Stimulated activated CD4-positive, alpha-beta T cell treated with anti-CD3 and anti-CD28 coated beads, Interleukin-4, amount 100 ng/mL, for 1 hour (primary cell): ENCODE results near the gene ANKRD2.
A peak's percentile ranks its signal among the peaks of the same experiment; 100 is the strongest.

Experiments used
- DNase-seq: peaks from one replicate; pipeline ENCODE4 v3.0.0-alpha.2; 2020

ANKRD2 gene

DNA sequence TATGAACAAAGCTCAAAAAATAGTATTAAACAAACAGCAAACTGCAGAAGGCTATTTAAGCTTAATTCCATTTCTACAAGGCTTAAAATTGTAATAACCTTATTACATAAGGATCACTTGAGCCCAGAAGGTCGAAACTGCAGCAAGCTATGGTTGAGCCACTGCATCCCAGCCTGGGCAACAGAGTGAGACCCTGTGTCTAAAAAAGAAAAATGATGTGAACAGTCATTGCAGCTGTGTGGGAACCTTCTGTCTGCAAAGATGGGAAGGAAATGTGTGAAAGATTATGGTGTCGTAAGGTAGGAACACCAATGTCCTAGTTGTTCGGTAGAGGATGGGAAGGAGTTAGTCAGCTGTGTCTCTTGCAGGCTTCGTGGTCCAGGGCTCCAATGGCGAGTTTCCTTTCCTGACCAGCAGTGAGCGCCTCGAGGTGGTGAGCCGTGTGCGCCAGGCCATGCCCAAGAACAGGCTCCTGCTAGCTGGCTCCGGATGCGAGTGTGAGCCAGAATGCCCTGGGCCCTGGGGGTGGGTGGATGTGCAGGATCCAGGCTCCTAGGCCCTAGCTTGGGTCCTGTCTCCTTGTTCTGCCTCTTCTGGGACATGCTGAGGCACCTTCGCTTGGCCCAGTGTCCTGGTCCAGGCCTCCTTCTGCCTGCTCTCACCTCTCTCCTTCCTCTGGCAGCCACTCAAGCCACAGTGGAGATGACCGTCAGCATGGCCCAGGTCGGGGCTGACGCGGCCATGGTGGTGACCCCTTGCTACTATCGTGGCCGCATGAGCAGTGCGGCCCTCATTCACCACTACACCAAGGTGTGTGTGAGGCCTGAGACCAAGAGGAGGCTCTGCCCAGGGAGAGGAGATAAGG, 26.1 kb downstream of the ANKRD2 start:
- no peak for DNase-seq

DNA sequence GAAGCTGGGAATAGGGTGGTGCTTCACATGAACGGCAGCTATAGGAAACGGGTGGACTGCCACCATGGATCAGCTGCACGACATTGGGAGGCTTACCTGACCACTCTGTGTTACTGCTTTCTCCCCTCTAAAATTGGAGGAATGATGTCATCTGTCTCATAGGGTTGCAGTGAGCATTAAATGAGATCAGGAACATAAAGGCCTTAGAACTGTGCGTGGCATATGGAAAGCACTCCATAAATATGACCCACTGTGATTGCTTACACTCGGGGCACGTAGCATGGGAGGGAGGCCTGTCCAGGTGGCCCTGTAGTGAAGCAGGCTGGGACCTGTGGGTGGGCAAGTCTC, 26.7 kb downstream of the ANKRD2 start:
- no peak for DNase-seq

DNA sequence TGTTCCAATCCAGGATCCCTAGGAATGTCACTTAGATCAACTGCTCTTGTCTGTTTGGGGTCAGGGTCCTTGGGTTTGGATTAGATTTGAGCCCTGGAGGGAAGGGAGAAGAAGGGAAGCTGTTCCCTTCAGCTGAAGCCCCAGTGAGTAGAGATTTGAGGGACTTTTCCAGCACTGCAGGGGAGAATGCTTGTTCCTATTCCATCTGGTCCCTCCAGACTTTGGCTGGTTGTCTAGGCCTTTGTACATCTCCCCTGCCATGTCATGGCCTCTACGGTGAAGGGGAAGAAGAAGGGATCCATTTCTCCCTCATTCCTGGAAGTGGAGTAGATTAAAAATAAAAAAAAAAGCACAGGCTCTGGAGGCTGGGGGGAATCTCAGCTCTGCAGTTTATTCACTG, 28.0 kb downstream of the ANKRD2 start:
- no peak for DNase-seq

DNA sequence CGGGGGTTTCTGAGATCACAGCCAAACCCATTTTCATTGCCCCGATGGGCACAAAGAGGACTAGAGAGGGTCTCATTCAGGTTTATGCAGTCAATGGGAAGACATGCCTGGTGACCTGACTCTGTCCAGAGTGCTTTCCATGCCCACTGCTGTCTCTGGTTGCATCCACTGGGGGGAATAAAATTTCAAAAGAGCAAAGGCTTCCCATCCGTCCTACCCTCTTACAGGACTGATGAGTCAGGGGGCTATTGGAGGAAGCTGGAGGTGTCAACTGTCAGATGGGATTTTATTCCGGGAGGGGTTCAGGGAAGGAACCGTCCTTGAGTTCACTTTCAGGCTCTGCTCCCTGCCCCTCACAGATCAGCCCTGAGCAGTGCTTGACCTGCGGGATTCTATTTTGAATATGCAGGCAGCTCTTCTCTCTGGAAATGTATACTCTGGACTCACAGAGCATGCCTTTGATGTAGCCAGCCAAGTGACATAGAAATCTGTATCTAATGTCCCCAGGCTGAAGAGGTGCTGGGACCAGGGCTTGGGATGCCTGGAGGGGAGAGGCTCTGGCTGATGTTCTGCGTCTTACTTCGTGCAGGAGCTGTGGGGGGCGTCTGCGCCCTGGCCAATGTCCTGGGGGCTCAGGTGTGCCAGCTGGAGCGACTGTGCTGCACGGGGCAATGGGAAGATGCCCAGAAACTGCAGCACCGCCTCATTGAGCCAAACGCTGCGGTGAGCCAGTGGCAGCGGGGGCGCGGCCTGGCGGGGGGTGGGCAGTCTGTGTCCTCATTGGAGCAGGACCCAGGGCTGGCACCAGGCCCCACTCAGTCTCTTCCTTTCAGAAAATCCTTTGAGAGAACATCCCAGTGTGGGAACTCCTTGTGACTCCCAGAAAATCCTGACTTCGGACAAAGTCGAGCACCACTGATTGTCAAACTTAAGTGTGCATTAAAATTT, 29.0 kb downstream of the ANKRD2 start:
- DNase-seq: no peak

DNA sequence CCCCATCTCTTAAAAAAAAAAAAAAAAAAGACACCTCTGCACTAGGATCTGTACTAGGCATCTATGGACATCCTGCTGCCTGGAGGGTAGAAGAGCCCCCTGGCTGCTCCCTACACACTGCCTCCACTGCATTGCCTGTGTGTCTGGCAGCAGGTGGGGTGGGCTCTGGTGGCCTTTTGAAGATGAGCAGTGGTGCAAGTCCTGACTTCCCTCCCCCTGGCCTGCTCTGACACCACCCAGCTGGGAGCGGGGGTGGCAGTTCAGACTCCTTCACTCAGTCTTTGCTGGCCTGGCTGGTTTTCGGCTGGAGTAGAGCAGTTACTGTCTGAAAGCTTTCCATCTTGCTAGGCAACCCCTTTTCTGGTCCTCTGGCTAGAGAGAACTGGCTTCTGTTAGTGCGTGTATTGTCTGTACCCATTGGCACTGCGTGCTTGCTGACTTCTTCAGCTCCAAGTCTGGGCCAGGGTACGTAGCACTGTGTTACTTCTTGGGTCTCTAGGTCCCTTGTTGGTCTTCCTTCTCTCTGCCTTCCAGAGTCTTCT, 34.6 kb downstream of the ANKRD2 start:
- DNase-seq: no peak

DNA sequence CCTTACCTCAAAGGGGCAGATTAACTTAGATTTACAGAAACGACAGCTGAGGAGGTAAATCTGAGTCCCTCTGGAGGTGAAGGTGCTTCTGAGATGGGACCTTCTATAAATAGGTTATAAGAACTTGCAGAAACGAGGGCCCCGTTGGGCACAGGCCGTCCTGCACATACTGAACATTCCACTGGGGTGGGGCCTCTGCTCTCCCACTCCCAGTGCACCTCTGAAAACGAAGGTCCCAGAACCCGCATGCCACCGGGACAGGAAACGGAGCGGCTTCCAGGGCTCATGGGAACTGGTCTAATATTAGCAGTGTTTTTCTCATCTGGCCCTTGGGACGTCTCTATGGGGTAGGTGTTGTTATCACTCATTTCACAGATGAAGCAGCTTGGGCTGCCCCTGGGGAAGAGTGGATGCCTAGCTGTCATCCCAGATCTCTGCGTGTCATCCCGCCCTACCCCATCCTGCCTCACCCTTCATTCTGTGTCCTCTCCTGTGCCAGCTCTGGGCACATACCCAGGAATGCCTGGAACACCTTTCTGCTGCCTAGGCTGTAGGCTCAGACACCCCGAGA, 36.5 kb downstream of the ANKRD2 start:
- no peak for DNase-seq

DNA sequence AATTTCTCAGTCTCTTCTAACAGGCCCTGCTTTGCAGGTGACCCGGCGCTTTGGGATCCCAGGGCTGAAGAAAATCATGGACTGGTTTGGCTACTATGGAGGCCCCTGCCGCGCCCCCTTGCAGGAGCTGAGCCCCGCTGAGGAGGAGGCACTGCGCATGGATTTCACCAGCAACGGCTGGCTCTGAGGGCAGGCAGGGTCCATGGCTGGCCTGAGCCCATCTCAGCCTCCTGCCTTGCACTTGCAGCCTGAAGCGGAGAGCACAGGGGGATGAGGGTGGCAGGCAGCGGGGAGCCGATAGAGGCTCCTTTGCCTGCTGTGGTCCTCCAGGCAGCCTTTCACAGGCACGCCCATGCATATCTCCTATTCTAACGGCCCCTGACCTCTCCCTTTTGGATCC, 38.9 kb downstream of the ANKRD2 start:
- DNase-seq: no peak

DNA sequence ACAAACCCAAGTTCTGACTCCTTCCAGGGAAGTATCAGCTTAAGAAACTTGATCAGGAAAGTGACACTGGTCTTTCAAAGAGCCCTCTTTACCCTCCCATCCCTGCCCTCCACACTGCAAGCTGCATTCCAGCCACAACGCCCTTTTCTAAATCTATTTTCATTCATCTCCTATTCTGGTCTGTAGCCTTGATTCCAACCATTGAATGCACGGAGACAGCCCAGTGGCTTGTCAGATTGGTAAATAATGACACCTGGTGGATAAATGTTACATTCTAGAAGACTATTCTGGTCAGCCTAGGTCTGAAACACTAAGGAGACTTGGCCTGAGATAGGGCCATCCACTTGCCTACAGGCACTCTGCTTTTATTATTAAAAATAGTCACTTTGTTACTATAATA, 39.8 kb downstream of the ANKRD2 start:
- no peak for DNase-seq

DNA sequence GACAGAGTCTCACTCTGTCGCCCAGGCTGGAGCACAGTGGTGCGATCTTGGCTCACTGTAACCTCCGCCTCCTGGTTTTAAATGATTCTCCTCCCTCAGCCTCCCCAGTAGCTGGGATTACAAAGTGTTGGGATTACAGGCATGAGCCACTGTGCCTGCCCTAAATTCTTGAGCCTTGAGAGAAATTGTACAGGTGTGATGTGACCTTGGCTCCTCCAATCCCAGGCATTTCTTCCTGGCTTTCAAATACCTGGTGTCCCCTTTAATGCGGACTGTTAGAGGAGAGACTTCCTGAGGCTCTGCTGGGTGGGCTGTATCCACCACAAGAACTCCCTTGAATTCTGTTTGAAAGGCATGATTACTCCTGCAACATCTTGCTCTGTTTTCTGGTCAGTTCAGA, 45.7 kb downstream of the ANKRD2 start:
- no peak for DNase-seq

DNA sequence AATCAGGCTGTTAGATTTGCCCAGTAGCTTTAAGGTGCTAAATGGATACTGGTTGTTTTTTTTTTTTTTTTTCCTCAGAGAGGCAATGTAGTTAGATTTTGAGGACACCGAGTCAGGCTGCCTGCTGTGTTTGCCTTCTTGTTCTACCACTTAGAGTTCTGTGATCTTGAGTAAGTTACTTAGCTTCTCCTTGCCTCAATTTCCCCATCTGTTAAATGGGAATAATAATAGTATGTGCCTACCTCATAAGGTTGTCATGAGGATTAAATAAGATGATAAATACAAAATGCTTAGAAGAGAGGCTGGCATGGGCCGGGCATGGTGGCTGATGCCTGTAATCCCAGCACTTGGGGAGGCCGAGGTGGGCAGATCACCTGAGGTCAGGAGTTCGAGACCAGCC, 46.2 kb downstream of the ANKRD2 start:
- DNase-seq: no peak

DNA sequence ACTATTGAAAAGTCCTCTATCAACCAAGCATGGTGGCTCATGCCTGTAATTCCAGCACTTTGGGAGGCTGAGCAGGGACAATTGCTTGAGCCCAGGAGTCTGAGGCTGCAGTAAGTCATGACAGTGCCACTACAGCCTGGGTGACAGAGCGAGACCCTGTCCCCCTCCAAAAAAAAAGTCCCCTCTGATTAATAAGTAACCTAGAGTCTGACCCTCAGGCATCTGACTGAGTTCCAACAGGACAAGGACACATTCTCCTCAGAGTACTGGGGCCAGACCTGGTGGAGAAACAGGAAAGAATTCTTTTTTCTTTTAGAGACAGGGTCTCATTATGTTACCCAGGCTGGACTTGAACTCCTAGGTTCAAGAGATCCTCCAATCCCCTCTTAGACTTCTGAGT, 50.7 kb downstream of the ANKRD2 start:
- no peak for DNase-seq

DNA sequence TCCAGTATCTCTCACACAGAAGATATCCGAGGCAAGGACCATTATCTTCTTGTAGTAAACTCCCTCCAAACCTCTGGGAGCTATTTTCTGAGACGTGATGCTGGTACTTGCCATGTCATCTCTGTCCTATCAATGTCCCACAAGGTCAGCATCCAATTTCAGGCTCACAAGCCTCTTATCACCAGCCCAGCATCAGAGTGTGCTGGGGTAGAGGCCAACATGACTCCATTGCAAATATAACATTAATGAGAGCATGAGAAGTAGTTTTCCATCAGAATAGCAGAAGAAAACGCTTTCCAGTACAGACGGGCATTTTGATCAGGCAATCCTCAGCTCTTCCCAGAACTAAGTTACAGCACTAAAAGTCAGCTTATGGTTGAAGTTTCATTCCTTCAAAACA, 55.2 kb downstream of the ANKRD2 start:
- DNase-seq: no peak

DNA sequence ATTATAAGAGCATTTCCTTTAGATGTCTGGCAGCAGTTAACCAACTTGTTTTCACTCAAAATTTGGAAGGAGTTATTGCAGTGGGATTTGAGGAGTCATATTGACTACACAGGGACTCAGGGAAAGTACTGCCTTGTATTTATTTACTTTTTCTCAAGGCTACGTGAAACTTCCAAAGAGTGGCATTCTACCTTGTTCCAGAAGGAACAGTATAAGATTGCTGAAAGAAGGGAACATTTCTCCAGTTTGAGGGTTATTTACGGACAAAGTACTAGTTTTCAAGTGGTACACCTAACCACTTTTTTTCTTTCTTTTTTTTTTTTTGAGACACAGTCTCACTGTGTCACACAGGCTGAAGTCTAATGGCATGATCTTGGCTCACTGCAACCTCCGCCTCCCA, 55.6 kb downstream of the ANKRD2 start:
- DNase-seq: no peak

DNA sequence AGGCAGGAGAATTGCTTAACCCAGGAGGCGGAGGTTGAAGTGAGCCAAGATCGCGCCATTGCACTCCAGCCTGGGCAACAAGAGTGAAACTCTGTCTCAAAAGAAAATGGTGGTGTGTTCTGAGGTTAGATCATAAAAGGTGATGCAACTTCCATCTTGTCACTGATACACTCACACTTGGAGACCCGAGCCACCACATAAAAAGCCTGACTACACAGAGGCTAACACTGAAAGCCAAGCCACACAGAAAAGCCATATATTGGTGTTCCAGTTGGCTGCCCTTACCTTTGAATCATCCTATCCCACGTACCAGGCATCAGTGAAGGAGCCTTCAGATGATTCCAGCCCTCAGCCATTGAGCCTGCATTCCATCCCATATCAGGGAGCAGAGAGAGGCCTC, 56.7 kb downstream of the ANKRD2 start:
- no peak for DNase-seq

DNA sequence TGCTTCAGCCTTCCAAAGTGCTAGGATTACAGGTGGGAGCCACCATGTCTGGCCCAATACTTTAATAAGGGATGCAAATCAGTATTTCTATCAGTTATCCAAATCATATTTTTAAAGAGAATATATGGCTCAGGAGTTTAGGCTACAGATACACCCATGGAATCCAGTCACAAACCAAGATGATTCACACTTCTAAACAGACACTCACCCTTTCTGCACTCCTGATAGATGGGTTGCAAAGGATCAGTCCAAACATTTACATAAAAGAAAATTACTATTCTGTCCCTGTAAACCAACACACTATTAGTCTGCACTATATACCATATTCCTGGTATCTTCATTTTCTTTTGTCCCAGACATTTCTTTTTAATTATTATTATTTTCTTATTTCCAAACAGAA, 58.5 kb downstream of the ANKRD2 start:
- no peak for DNase-seq

DNA sequence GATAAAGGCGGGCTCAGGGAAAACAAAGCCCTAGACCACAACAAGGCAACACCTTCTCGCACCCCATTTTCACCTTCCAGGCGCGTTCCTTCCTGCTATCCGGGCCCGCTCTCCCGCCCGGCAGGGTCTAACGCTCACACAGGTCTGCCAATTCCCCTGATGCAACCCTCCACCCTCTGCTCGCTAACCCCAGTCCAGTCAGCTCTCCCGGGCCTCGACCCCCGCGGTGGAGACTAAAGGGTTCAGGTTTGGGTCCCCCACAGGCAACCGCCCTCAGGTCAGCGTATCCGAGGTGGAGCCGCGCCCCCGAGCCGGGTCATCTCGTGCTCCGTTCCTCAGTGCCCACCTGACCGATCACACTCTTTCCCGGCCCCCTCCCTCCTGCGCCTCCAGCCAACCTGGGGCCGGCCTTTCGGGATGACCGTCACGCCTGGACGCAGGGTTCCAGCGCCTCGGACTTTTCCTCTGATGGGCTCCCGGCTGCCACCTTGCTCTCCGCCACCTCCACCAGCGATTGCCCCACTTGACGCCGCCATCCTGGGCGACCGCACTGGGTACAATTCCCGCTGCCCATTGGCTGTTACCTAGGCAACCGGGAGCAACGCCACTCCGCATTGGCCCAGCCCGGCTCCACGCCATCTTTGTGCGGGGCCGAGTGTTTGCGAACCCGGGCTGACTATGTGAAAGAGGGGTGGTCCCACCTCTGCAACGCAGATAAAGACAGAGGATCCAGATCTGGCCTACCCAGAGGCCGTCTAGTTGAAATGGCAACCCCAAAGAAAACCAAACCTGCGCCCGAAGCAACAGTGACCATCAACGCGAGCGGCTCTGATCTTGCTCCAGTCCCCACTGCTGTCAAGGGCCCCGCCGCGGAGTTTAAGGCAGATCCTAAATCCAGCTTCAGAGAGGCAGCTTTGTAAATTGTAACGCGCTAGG, 60.6 kb downstream of the ANKRD2 start, which contains the start of gene MORN4:
MORN4 (minus strand) TSS at position 552 of the 936 bp plus-strand sequence. CDS start 13,847 bp downstream, outside the sequence.
- peak; percentile 89 for DNase-seq
